ENCODE data around the gene KIAA1755.

The KIAA1755 gene

DNA sequence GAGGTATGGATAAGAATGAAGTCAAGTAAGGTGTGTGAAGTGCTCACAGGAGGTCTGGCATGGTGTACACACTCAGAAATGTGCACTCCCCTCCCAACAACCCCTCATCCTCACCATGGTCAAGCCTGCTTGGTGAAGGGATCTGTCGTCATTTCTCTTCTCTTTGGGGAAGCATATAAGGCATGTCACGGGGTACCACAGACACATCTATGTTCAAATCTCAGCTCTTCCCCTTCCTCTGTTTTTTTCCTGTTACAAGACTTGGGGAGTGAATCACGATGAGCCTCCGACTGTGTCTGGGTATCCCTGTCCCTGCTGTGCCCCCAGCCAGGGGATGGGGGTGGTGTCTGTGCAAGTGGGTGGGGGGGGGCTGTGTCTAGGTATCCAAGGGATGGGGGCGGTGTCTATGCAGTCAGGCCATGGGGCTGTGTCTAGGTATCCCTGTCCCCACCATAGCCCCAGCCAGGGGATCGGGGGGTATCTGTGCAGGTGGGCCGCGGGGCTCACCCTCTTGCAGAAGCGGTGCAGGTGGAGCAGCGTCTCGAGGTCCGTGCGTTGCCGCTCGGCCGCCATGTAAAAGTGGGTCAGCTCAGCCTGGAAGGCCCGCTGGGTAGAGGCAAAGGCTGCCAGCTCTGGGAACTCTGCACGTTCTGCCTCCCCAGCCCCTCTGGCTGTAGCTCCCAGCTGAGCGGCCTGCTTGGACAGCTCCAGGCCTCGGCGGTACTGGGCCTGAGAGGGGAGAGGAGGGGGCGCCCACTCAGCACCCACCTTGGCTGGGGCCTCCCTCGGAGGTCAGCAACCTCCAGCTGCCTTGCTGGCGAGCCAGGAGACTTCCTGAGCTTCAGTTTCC, 43.6 kb downstream of the KIAA1755 start:
- DNase-seq, result no peak

DNA sequence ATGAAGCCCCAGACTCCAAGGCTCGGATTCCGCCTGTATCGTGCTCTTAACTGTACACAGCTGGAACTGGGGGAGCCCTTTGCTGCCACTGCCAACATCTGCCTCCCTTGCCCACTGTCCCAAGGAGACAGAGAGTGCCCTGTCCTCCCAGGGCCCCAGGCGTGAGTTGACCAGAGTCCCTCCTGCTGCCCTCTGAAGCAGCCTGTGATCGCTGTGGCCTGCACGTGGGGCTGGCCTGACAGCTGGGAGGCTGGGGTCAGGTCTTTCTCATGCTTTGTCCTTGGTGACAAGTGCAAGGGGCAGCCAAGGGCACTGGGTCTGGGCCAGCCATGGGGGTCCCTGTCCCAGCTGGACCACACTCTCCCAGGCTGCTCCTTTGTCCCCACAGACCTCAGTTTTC, 44.3 kb downstream of the KIAA1755 start:
- no peak for DNase-seq

DNA sequence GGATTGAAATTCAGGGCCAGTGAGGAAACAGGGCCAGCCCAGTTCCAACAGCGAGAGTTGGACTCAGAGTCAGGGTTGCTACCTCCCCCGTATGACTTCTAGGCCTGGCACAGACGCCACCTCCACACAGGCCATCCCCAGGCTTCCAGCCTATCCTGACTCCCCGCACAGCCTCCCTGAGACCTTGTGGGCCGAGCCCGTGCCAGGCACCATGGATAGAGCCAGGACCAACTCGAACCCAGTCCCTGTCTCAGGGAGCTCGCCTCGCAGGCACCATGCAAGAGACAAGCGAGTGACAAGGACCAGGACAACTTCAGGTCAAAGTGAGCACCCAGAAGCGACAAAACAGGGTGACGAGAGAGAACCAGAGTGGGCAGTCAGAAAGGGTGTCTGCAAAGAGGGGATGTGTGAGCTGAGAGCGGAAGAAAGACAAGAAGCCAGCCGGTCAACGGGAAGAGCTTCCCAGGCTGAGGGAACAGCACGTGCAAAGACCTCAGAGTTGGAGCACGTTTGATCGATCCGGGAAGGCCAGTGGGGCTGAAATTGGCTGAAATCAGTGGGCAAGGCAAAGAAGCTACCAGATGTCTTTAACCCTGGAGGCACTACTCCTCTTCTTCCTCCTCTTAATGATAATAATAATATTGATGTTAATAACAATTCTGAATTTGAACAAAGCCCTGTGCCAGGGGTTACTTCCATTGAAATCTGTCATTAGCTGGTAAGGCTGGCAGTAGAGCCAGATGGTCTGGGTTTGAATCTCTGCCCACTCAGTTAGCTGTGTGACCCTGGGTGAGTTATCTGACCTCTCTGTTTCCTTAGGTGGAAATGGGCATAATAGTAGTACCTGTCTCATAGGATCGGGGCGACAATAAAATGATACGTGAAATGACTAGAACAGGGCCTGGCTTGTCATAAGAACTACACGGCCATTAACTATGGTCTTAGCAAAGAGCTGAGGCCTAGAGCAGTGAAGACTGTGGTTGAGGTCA, 45.0 kb downstream of the KIAA1755 start:
- no peak for DNase-seq

DNA sequence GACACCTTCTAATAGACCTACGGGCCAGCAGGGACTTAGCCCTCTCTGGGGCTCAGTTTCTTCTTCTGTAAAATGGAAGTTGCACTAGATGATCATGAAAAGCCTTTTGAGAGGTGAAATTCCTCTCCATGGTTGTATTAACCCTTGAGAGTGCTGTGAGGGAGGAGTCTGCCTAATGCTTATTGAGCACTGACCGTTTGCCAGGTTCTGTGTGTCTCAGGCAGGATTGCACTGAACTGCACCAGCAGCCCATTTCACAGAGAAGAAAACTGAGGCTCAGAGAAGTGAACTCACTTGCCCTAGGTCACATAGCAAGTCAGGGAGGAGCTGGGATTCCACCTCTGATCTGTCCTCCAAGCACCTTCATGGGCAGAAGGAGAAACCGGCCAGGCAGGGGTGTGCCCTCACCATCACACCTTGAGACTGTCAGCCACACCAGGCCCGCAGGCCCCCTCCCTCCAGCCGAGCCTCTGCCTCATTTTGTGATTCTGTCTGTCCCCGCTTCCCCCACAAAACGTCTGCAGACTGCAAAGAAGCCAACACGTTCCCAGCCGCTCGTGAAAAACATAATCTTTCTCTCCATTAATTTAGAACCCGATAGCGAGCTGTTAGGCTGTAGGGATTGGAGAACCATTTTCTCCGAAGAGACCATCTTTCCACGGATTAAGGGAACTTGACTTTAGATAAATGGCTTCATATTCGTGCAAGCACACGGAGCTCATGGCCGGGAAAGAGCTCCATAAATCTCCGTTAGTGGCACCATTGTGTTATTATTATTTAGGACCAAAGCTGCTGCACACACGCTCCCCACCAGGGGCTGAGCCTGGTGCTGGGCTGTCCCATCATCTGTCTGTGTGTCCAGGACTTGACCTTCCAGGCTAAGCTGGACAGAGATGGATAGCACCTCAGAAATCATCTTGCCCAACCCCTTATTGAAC, 46.0 kb downstream of the KIAA1755 start:
- DNase-seq, result no peak

DNA sequence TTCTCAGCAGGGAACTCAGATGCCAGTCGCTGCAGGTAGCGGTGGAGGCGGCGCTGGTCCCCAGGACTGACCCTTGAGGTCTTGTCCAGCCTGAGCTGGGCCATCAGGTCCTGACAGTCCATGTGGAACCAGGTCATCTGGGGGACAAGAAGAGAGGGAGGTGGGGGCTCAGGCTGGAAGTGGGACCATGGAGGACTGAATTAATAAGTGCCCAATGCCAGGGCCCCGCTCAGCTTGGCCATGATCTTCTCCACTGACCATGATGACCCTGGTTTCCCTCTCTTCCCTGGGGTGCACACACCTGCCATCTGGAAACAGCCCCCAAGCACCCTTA, 47.0 kb downstream of the KIAA1755 start:
- no peak for DNase-seq

DNA sequence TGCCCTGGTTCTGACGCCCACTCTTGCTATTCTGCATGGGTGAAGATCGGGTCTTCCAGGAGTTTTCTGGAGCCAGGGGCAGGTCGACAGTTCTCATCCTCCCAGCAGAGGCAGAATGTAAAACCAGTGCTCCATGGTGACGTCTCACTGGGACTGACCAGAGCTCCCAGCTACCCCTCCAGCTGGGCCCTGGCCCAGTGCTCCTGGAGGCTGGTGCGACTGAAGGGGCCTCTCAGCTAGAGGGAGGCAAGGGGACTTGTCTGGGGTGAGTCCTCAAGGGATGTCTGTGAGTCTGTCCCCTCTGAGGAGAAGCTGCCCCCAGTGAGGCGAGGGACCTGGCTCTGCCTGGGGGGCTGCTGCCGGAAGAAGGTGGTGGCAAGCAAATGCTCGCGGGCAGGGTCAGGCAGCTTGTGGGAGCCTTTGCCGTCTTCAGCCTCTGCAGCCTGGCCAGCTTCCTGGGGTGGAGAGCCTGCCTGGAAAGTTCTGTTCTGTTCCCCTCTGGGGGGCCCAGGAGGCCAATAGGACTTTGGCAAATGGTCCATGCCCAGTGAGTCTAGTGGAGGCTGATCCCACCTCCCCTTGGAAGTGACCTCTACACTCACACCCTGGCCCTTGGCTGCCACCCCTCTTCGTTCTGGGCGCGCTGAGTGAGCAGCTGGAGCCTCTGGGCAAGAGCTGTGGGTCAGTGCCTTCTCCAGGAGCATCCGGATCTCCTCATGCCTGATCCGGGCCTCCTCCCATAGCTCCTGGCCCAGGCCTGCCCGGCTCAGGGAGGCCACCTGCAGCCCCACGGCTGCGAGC, 47.5 kb downstream of the KIAA1755 start:
- no peak for DNase-seq

DNA sequence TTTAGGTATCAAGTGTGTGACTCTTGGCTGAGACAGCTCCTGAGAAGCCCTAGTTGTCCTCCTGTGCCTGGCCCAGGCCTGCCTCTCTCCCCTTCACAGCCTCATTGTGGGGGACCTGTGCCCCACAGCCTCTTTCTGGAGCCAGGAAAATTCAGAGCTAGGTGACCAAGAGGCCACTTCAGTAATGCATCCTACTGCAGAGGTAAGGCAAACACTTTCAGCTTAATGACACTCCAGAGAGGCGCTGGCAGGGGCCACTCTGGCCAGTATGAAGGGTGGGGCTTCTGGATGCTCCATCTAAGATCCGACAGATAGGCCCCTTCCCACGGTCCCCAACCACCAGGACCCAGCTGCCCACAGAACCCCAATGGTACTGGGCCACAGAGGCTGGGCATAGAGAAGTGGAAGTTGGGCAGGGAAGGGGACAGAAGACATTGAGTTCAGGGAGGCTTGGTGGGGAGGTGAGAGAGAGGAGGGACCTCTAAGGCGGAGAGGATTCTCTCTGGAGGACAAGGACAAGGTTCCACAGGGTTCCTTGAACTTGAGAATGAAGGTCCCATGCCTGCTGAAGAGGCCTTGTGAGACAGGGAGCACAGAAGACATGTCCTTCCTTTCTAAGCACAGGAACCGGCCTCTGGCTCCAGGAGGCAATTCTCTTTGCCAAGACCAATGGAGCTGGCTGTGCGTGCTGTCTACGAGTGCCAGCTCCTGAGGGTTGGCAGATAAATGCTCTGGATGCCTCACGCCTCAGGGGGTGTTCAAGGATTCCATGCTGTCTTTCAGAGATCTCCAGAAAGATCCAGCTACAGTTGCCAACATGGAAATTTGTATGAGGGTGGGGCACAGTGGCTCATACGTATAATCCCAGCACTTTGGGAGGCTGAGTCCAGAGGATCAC, 49.1 kb downstream of the KIAA1755 start:
- DNase-seq, result no peak

DNA sequence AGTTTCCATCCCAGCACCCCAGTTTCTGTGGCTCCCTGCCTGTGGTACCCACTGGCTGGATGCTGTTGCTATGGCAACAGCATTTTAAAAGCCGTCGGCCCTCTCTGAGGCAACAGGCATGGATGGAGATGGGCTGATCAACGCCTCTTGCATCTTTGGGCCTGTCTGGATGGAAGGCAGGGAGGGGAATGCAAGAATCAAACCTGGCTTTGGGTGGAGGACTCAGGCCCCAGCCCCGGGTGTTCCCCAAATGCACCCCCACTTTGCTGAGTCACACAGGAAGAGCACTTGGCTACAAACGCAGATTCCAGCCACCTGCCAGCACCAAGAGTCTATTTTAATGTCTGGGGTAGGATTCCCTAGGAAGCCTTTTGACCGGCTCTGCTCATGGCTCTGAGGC, 49.8 kb downstream of the KIAA1755 start:
- DNase-seq, result no peak

DNA sequence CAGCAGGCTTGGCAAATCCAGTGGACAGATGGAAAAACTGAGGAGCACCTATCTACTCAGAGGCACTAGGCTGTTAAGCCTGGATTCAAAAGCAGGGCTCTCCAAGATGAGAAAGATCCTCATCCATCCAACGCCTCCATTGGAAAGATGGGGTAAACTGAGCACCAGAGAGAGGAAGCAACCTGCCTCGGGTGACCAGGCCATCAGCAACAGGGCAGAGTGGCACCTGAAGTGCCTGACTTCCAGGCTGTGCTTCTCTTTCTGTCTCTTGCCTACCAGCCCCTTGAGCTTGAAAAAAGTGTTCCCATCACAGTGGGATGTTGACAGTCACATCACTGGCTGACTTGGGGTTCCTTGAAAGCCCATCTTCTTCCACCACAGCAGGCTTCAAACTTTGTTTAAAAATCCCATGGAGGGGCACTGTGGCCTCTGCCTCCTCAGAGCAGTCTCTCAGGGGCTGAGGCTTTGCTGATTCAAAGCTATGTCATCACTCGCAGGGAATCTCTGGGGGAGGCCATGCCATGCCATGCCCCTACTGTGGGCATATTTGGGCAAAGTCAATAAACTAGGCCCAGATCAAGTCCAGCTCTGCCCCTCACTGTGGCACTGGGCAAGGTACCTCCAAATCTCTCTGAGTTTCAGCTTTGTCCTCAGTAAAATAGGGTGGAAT, 50.7 kb downstream of the KIAA1755 start:
- no peak for DNase-seq

DNA sequence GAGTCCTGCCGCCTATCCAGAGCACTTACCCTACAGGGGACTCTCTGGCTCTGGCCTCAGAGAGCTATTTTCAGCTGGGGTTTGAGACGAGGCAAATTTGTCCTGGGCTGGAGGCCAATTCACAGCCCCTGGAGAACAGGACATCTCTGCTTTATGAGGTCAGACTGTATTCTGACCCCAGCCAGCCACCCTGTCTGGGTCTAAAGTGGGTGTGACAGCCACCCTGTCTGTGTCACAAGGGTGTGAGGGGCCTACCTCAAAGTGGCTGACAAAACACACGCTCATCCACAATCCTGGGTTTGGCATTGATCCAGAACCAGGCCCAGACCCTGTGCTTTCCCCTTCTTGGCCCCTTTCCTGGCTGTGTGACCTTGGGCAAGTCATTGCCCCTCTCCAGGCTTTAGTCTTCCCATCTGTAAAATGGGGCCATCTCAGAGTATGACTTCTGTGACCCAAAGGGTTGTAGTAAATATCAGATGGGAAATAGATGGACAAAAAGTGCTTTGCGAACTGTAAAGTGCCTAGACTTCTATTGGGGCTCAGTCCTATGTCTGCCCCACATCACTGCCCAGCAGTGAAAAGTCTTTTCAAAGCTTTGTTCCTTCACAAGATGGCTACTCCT, 51.4 kb downstream of the KIAA1755 start:
- no peak for DNase-seq

DNA sequence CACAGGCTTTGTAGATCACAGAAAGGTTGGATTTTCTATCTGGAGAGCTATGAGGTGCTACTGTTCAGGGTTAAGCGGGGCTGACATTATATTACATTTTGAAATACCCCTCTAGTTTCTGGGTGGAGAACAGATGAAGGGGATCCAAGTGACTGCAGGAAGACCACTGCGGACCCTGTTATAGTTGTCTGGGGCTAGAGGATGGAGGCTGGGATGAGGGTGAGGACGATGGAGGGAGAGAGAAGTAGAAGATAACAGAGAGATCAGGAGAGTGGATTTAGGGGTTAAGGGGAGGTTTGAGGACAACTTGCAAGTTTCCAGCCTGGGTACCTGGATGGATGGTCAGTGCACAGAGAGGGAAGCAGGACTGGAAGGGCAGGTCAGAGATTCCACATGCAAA, 52.0 kb downstream of the KIAA1755 start:
- DNase-seq, result no peak

DNA sequence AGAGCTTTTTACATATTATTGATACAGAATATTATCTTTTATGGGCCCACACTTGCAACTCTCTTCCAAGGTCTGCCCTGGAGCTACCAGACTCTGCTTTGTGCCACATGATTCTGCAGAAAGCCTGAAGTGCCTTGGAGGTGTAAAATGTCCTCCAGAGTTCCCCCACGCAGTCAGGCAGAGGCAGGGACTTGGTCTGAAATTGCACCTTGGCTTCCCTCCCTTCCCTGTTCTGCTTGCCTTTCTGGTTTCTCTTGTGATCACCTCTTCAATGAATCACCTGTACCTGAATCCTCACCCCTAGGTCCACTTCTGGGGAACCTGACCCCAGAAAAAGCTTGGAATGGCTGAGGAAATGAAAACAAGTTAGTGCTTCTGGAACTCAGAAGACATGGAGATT, 52.4 kb downstream of the KIAA1755 start:
- no peak for DNase-seq

DNA sequence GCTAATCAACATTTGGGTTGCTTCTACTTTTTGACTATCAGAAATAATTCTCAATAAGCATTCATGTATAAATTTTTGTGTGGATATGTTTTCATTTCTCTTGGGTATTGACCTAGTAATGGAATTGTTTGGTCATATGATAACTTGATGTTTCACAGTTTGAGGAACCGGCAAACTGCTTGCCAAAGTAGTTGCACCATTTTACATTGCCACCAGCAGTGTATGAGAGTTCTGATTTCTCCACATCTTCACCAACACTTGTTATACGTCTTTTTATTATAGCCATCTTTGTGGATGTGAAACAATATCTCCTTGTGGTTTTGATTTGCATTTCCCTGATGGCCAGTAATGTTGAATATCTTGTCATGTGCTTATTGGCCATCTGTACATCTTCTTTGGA, 52.9 kb downstream of the KIAA1755 start:
- DNase-seq, result no peak

DNA sequence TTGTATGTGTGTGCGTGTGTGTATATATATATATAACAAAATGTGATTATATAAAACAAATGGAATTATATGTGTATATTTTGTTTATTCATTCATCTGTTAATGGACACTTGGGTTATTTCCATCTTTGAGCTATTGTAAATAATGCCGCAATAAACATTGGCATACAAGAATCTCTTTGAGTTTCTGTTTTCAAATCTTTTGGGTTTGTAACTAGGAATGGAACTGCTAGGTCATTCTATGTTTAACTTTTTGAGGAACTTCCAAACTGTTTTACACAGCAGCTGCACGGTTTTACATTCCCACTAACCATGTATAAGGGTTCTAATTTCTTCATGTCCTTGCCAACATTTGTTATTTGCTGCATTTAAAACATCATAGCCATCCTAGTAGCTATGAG, 55.5 kb downstream of the KIAA1755 start:
- no peak for DNase-seq

DNA sequence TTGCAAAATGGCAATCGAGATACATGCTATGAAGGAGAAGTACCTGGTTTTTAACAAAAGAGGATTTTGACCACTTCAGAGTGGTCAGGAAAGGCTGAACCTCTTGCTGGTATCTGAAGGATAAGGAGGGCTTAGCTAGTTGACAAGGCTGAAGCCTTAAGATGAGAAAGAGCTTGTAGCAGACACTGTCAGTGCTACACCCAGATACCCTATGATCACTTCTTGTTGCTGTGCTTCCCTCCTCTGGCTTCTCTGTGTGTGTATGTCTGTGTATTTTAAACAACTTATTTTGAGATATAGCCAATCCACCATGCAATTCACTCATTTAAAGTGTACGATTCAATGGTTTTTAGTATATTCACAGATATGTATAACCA, 56.6 kb downstream of the KIAA1755 start:
- DNase-seq, result no peak

DNA sequence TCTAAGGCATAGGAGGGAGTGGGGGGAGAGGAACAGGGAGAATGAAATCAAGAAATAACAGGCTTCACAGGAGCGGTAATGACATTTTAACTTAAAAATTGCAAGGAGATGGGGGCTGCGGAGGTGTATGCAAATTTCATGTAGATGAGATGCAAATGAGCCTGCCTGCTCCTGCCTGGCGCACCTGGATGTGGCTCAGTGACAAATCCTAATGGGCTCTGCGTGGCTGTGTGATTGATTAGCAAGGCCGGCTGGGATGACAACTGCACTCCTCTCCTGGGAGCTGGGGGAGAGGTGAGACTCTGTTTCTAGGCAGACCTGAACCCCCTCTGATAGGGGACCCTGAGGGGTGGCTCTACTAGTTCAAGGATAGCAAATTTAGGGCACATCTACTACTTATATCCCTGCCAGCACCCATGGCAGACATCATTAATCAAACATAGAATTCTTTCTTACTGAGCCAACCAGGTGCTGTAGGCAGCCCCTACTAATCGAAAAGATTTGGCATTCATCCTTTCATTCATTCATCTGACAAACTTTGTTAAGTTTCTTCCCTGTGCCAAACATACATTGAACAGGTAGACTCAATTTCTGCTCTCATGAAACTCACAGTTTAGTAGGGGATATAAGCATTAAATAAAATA, 57.1 kb downstream of the KIAA1755 start:
- no peak for DNase-seq

DNA sequence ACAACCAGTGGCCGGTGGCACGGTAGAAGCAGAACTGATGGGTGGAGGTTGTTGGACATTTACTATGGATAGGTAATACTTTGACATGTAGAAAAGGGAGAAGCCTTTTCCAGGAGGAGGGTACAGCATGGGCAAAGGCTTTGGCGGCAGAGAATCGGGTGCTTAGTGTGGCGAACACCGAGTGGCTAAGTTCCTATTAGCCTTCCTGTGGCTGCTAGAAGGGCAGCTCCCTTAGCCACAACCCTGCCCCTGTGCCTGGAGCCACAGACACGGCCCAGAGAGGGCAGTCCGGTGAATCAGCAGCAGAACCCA, 57.6 kb downstream of the KIAA1755 start:
- DNase-seq, result no peak

DNA sequence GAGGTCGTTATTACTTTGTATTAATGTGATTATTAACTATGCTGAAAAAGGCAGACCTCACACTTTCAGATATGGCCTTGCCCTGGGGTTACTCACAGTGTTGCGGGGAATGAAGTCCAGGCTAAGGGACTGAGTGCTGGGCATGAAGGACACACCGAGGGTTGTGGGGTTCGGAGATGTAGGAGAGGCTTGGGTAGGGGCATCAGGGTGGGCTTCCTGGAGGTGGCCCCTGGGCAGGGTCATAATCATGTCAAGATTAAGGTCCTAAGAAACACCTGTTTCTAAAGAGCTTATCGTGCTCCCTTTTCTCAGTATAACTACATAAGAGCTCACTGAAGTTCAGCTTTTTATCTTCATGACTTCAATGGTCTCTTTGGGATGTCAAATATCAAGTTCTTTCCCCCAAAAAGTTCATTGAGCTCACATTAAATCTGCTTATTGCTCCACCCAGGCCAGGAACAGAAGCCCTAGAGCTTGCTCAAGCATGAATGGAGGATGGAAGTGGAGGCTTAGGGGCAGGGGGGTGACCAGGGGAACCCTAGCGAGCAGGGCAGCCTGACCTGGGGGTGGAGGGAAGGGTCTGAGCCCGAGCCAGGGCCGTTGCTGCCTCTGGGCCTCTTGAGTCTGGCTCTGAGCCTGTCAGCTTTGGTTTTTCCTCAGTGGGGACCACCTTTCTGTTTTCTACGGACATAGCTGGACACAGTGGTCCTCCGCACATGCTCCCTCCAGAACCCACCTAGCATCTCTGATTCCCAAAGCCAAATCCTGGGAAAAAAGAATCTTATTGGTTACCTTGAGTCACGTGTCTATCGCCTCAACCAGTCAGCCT, 58.2 kb downstream of the KIAA1755 start:
- DNase-seq, result no peak

DNA sequence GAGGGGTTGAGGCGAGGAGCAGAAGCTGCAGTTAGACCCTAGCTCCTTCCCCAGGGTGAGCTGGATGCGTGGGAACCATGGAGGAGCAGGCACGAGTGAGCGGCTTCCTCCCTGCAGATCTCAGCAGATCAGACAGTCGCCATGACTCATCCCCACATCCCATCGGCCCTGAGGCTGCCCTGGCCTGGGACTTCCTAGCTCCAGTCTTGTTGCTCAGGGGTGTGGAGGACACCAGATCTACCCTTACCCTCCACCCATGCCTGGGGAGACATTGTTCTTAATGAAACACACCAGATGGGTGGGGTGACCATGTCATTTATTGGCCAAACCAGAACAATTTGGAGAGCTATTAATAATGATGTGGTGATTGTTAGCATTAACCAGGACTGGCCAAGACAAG, 59.2 kb downstream of the KIAA1755 start:
- DNase-seq, result no peak
